Activated CD4-positive, alpha-beta T cell treated with anti-CD3 and anti-CD28 coated beads, Interleukin-2, amount 10 ng/mL, durations not matched to agents 7 days and 5 days (primary cell): ENCODE results near the gene SCARF1. TPM values are rescaled to one million over a fixed set of nuclear protein-coding genes. Genes with fewer than 3 reads are reported as not detected.
A peak's percentile ranks its signal among the peaks of the same experiment; 100 is the strongest.

Experiments used
- CTCF ChIA-PET: fragments of 350-600 bp; sonication (Branson Sonifier 250); formaldehyde crosslinking; loops from one replicate; lab custom pipeline; 2021; ENCODE audit warnings: antibody characterized with exemption; lab: Charles Lee
- POLR2A ChIA-PET: fragments of 350-600 bp; sonication (Branson Sonifier 250); formaldehyde crosslinking; loops from one replicate; lab custom pipeline; 2021; ENCODE audit warnings: antibody characterized with exemption; lab: Charles Lee
- DNase-seq: peaks from one replicate; pipeline ENCODE4 v3.0.0-alpha.2; 2020
- H3K27ac Mint-ChIP-seq: one replicate; pipeline ENCODE4 v1.8.0; 2021; ENCODE audit warnings: mild to moderate bottlenecking, moderate library complexity, mixed read lengths
- H3K27me3 Mint-ChIP-seq: one replicate; pipeline ENCODE4 v1.8.0; 2021; ENCODE audit warnings: mixed read lengths
- H3K36me3 Mint-ChIP-seq: one replicate; pipeline ENCODE4 v1.8.0; 2021; ENCODE audit warnings: low read depth, mixed read lengths
- H3K4me1 Mint-ChIP-seq: one replicate; pipeline ENCODE4 v1.8.0; 2021; ENCODE audit warnings: mixed read lengths
- H3K4me3 Mint-ChIP-seq: one replicate; pipeline ENCODE4 v1.8.0; 2021; ENCODE audit warnings: mild to moderate bottlenecking, moderate library complexity, mixed read lengths
- H3K9me3 Mint-ChIP-seq: one replicate; pipeline ENCODE4 v1.8.0; 2021; ENCODE audit warnings: mixed read lengths
- total RNA-seq, 2 experiments: library from RNA; stranded (reverse); gene quantifications; one replicate each; pipeline ENCODE4 v1.2.3, GENCODE V29; 2021

The SCARF1 gene
- total RNA-seq, 2 experiments from 2014 or later = 0.87 to 1.0 TPM

DNA sequence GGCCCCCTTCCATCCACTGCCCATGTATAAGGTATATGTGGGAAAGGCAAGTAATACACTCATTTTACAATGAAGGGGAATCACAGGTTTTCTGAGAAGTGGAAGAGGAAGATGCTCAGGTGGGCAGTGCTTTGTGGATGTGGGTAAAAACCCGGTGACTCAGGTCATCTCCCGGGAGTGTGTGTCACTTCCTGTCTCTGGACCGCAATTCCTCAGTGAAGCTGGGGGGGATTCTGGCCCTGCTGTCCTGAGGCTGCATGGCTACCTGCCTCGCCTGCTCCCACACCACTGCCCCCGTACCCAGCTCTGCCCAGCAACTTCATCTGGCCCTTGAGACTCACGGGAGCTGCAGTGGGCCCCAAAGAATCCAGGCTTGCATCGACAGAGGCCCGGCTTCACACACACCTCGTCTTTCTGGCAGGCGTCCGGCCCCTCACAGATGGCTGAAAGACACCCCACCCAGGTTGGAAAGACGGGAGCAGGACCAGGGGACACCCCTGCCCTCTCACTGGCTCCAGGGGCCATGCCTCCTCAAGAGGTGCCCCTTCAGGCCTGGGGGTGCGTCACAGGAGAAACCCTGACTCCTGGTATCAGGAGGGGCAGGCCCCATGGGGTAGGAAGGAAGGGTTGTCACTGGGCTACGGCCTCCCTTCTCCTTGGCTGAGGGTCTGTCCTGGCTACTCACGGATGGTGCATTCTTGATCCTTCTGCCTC lies 882 bp downstream of the SCARF1 start:
- POLR2A ChIA-PET = no interaction called here
- Mint-ChIP-seq H3K9me3 (no peaks in the 10 kb centered on the region), H3K27me3 (no peaks in the 10 kb centered on the region), H3K4me3 (peak overlapping the region; percentile 73), H3K27ac (peak overlapping the region; percentile 55), H3K4me1 (peaks cover 30% of the 10 kb centered on the region), H3K36me3 (no peaks in the 10 kb centered on the region)
- CTCF ChIA-PET = interaction anchor here (0.6 to 1.9 kb wide), 6 partner anchors 9 to 854 kb away, joined by 3 to 5 read pairs (median 3); no protein-coding TSS in a partner anchor
- DNase-seq = no peak

DNA sequence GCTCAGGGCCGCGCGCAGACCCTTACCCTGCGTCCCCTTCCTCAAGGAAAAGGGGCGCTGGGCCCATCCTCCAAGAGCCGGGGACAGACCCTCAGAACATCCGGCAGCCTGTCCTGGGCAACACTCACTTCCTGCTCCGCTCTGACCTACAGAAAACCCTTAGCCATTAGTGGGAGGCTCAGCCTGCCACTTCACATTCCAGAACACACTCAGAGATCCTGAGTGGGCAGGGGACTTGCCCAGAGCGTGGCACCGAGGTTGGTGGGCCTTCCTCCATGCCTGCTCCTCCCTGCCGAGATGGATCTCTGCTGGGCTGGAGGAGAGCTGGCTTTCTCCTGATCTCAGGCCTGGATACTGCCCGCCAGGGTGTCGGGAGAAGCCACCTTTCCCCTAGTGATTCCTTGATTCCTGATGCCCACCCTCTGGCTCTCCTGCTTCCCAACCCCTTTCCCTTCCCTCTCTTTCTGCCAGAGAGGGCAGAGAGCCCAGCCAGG lies 1.5 kb downstream of the SCARF1 start:
- DNase-seq = no peak
- Mint-ChIP-seq H3K4me3 (peak overlapping the region; percentile 73), H3K27me3 (no peaks in the 10 kb centered on the region), H3K36me3 (no peaks in the 10 kb centered on the region), H3K4me1 (peaks cover 30% of the 10 kb centered on the region), H3K27ac (peak overlapping the region; percentile 62), H3K9me3 (no peaks in the 10 kb centered on the region)
- ChIA-PET POLR2A (no interaction called here), CTCF (interaction anchor here (0.6 to 1.8 kb wide), 3 partner anchors 8 to 94 kb away, joined by 3 read pairs; no protein-coding TSS in a partner anchor)

DNA sequence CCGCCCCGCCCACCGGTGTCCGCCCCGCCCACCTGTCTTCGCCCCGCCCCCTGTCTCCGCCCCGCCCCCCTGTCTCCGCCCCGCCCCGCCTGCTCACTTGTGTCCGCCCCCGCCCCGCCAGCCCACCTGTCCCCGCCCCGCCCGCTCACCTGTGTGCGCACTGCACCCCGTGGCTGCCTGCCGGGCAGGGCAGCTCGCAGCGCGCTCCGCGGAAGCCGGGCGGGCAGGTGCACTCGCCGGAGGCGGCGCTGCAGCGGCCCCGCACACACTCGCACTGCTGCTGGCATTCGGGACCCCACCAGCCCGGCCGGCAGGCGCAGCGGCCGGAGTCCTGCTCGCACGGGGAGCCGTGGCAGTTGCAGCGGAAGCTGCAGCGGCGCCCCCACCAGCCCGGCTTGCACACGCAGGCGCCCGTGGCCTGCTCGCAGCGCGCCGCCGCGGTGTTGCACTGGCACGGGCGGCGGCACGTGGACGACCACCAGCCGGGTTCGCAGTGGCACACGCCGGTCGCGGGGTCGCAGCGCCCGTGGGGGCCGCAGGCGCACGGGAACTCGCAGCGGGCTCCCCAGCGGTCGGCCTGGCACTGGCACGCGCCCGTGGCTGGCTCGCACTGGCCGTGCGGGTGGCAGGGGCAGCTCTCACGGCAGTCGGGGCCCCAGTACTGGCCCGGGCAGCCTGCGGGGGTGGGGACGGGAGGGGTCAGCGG lies 2.1 kb downstream of the SCARF1 start:
- Mint-ChIP-seq H3K36me3 (no peaks in the 10 kb centered on the region), H3K27ac (no peak overlapping the region), H3K4me3 (no peak overlapping the region), H3K27me3 (no peaks in the 10 kb centered on the region), H3K9me3 (no peaks in the 10 kb centered on the region), H3K4me1 (peaks cover 29% of the 10 kb centered on the region)
- POLR2A ChIA-PET = no interaction called here
- DNase-seq = peak; percentile 60
- CTCF ChIA-PET = interaction anchor here (0.6 to 1.8 kb wide), 2 partner anchors 33 to 93 kb away, joined by 3 read pairs; no protein-coding TSS in a partner anchor

DNA sequence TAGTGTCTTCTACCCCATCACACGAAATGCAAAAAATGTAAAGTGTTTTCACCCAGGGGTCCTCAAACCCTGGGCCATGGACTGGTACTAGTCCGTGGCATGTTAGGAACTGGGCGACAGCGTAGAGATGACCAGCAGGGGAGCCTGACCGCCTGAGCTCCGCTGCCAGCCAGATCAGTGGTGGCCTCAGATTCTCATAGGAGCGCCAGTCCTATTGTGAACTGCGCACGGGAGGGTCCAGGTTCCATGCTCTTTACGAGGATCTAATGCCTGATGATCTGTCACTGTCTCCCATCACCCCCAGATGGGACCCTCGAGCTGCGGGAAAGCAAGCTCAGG lies 4.5 kb downstream of the SCARF1 start:
- H3K9me3 Mint-ChIP-seq = no peaks in the 10 kb centered on the region
- no peaks in the 10 kb centered on the region for H3K27me3 Mint-ChIP-seq
- no peaks in the 10 kb centered on the region for H3K36me3 Mint-ChIP-seq
- H3K4me1 Mint-ChIP-seq = peaks cover 21% of the 10 kb centered on the region
- ChIA-PET POLR2A (no interaction called here), CTCF (interaction anchor here (2.0 to 4.9 kb wide), 3 partner anchors 8 to 11 kb away, joined by 6 to 22 read pairs (median 11); partner anchors contain the start of genes RILP and SLC43A2)
- H3K27ac Mint-ChIP-seq = no peak overlapping the region
- DNase-seq = no peak
- no peak overlapping the region for H3K4me3 Mint-ChIP-seq

DNA sequence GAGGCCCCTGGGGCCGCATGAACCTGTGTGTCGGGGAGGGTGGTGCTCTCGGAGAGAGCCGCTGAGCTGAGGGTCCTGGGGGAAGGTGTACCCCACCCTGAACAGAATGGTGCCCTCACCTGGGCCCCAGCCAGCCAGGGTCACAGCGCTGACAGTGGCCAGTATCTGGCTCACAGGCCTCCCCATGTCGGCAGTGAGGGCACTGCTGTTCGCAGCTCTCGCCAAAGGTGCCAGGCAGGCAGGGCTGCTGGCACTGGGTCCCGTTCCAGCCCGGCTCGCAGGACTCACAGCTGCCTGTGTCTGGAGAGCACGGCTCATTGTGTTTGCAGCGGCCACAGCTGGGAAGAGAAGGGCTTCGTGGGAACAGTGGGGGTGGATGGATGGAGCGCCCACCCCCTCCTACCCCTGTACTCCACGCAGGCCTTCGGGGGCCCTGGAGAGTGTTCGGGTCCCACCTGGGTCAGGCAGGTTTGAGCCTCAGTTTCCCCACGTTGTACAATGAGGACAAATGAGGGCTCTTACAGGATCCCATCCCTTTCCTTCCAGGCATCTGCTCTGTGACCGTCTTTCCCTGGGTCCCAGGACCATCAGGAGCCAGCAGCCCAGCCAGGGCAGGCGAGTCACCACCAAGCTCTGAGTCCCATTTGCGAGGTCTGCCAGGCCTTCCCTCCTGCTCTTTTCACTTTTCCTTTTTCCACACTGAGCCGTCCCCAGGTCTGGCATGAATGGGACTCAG lies 5.0 kb downstream of the SCARF1 start:
- H3K4me3 Mint-ChIP-seq = no peak overlapping the region
- CTCF ChIA-PET = interaction anchor here (2.0 to 4.9 kb wide), 3 partner anchors 8 to 11 kb away, joined by 6 to 22 read pairs (median 11); partner anchors contain the start of genes RILP and SLC43A2
- POLR2A ChIA-PET = no interaction called here
- H3K9me3 Mint-ChIP-seq = no peaks in the 10 kb centered on the region
- DNase-seq = no peak
- no peak overlapping the region for H3K27ac Mint-ChIP-seq
- H3K4me1 Mint-ChIP-seq = peaks cover 15% of the 10 kb centered on the region
- H3K27me3 Mint-ChIP-seq = no peaks in the 10 kb centered on the region
- no peaks in the 10 kb centered on the region for H3K36me3 Mint-ChIP-seq

DNA sequence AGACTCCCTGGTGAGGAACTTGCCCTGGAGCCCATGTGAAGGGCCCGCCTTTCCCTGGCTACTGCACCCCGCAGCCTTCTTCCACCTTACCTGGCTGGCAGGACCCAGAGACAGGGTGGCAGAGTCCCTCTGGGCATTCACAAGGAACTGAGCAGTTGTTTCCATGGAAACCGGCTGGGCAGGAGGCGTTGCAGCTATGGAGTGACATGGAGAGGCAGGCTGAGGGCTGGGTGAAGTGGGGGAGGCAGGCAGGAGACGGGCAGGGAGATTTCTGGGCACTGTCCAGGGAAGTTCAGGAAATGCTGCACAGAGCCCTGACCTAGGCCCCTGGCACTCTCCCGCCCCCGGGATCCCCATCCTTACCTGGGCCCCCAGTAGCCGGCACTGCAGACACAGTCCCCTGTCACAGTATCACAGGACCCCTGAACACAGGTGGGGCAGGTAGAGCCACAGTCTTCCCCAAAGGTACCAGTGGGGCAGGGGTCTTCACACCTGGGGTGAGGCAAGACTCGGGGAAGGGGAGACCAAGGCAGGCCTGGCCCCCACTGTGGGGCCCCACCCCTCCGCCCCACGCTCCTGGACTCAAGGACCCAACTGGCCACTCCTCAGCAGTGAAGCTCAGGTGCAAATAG lies 5.9 kb downstream of the SCARF1 start:
- Mint-ChIP-seq H3K9me3 (no peaks in the 10 kb centered on the region), H3K27ac (no peak overlapping the region), H3K27me3 (no peaks in the 10 kb centered on the region), H3K4me3 (no peak overlapping the region), H3K4me1 (peaks cover 8% of the 10 kb centered on the region), H3K36me3 (no peaks in the 10 kb centered on the region)
- DNase-seq = no peak
- POLR2A ChIA-PET = no interaction called here
- CTCF ChIA-PET = interaction anchor here (2.0 to 4.9 kb wide), 3 partner anchors 8 to 10 kb away, joined by 6 to 22 read pairs (median 11); partner anchors contain the start of genes RILP and SLC43A2

DNA sequence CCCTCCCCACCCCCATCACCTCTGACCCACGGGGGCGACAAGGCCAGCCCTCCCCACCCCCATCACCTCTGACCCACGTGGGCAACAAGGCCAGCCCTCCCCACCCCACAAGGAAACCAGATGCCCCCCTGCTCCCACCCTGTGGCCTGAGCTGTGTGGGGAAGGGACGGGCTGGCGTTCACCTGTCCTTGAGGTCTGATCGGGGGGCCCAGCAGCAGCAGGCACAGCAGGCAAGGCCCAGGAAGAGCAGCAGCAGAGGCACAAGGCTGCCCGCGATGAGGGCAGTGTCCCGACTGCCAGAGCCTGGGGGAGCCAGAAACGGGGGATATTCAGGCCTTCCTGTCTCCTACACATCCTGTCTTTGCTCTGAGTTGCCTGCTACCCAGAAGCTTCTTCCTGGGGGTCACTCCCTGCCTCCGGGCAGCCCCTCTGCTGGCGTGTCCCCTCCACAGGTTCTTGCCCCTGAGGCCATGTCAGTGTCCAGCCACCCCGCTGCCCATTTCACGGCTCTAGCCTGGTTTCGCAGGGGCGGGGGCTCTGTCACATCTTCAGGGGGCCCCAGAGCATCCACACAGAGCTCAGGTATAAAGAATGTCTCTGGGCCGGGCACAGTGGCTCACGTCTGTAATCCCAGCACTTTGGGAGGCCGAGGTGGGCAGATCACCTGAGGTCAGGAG lies 6.8 kb downstream of the SCARF1 start:
- ChIA-PET CTCF (interaction anchor here (3.0 to 4.9 kb wide), 2 partner anchors 9 to 10 kb away, joined by 11 to 22 read pairs; partner anchors contain the start of genes RILP and SLC43A2), POLR2A (no interaction called here)
- no peak for DNase-seq
- Mint-ChIP-seq H3K4me3 (no peak overlapping the region), H3K36me3 (no peaks in the 10 kb centered on the region), H3K27ac (no peak overlapping the region), H3K27me3 (no peaks in the 10 kb centered on the region), H3K4me1 (no peaks in the 10 kb centered on the region), H3K9me3 (no peaks in the 10 kb centered on the region)

DNA sequence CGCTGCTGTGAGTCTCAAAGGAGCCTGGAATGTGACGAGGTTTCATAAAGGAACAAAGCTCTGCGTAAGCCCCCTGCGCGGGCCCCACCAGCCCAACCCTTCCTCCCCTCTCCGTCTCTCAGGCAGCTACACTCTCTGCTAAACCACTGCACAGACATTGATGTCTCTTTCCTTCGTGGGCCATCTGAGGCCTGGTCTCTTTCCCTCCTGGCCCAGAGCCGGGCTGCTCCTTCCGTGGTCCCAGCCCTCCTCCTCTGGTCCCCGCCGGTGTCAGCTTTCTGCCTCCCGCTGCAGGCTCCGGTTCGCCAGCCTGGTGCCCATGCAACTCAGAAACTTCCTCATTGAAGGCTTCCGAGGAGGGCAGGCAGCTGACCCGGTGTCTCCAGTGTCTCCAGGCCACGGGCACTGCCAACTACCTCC lies 7.4 kb downstream of the SCARF1 start:
- POLR2A ChIA-PET = no interaction called here
- CTCF ChIA-PET = interaction anchor here (4.9 kb wide), 1 partner anchor 8 kb away, joined by 22 read pairs; the partner anchor contains the start of gene SLC43A2
- DNase-seq = no peak
- Mint-ChIP-seq H3K4me1 (no peaks in the 10 kb centered on the region), H3K27ac (no peak overlapping the region), H3K36me3 (no peaks in the 10 kb centered on the region), H3K9me3 (no peaks in the 10 kb centered on the region), H3K27me3 (no peaks in the 10 kb centered on the region), H3K4me3 (no peak overlapping the region)

DNA sequence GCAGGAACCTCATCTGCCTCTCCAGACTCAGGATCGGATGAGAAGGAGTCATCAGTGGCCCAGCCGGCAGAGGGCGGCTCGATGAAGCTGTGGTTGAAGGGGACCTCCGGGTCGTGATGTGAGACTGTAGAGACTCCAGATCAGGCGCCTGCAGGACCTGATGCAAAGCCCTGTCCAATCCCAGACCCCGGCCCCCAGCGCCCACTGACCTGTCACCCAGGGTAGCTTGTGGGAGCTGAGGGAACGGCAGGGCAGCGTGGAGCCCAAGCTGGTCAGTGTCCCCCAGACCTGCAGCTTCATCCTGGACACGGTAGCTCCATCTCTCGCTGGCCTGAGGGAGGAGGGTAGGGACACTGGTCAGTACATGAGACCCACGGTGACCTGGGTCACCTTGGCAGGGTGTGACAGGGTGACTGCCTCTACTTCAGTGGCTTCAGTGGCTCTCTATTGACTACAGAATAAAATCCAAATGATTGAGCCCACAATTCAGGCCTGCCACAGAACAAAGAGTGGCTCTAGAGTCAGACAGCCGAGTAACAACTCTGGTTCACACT lies 8.7 kb downstream of the SCARF1 start:
- ChIA-PET POLR2A (no interaction called here), CTCF (interaction anchor here (1.1 to 1.4 kb wide), 2 partner anchors 9 to 12 kb away, joined by 3 read pairs; partner anchors contain the start of gene SCARF1)
- Mint-ChIP-seq H3K4me3 (no peak overlapping the region), H3K27me3 (peaks cover under 1% of the 10 kb centered on the region), H3K4me1 (no peaks in the 10 kb centered on the region), H3K36me3 (no peaks in the 10 kb centered on the region), H3K9me3 (no peaks in the 10 kb centered on the region), H3K27ac (peak overlapping the region; percentile 36)
- no peak for DNase-seq

DNA sequence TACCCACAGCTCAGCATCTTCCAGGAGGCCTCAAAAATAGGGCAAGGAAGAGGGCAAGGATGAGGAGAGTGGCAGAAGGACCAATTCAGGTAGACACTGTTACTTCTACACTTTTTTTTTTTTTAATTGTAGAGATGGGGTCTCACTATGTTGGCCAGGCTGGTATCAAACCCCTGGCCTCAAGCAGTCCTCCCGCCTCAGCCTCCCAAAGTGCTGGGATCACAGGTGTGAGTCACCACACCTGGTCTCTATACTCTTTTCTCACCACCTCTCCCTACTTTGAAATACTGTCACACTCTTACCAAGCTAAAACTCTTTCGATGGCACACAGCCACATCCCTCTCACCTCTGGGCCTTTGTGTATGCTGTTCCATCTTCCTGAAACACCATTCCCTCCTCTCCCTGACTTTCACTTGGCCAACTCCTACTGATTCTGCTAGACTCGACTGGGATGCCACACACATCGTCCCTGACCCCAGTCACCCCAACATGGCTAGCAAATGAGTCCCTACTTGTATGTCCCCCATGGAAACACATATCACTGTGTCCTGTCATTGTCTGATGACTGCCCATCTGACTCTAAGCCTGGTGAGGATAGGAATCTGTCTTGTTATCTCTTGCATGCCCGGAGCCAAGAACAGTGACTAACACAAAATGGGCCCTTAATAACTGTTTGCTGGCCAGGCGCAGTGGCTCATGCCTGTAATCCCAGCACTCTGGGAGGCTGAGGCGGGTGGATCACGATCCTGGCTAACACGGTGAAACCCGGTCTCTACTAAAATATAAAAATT lies 9.7 kb downstream of the SCARF1 start:
- Mint-ChIP-seq H3K4me1 (no peaks in the 10 kb centered on the region), H3K4me3 (no peak overlapping the region), H3K36me3 (no peaks in the 10 kb centered on the region), H3K9me3 (no peaks in the 10 kb centered on the region), H3K27ac (no peak overlapping the region), H3K27me3 (peaks cover 8% of the 10 kb centered on the region)
- DNase-seq = no peak
- ChIA-PET POLR2A (no interaction called here), CTCF (interaction anchor here (0.6 to 1.2 kb wide), 5 partner anchors 9 to 21 kb away, joined by 3 to 4 read pairs (median 3); partner anchors contain the start of genes RILP and SCARF1)
